ENCODE measurements around the gene GRIK5. TPM values are rescaled to one million over a fixed set of nuclear protein-coding genes. Genes with fewer than 3 reads are reported as not detected.
A peak's percentile ranks its signal among the peaks of the same experiment; 100 is the strongest.

The GRIK5 gene
- total and polyA plus RNA-seq, 2 donors from 2014 or later, result 8.9 to 16.2 TPM

DNA sequence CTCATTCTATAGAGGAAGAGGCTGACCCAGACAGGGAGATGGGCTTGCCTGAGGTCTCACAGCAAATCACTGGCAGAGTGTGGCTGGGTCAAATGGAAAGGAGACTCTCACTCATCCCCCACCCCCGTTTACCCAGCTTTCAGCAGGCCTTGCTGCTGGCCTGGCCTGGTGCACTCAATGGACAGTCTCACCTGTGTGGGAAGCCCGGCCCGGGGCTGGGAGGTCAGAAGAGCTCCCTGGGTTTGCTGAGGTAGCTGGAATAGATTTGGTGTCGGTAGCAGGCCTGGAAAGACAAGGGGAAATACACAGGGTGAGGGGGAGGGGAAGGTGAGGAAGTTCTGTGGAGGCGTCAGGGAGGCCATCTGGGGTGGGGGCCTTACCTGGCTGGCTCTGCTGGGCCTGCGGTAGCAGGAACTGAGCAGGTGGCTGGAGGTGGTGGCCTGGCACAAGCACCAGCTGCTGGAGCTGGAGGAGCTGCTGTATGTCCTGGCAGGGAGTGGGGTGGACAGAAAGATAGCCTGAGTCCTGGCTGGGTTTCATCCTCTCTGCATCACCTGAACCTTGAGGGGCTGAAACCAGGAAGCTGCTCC, 29.4 kb upstream of the GRIK5 start:
- Histone ChIP-seq H3K4me1 (ENCODE audit: control insufficient read depth in 2 of 3, insufficient read depth in 2 of 3, low read depth in 1 of 3, low read length in 3 of 3) (no peaks in the 10 kb centered on the region), H3K9me3 (ENCODE audit: control insufficient read depth in 2 of 3, insufficient read depth in 1 of 3, low read length in 3 of 3) (no peaks in the 10 kb centered on the region), H3K27ac (ENCODE audit: low read depth in 2 of 2, low read length in 2 of 2) (no peak overlapping the region), H3K36me3 (ENCODE audit: control insufficient read depth in 2 of 3, insufficient read depth in 3 of 3, low read length in 3 of 3) (no peaks in the 10 kb centered on the region), H3K4me3 (ENCODE audit: low read length in 3 of 3) (no peak overlapping the region), H3K9ac (ENCODE audit: low read length in 3 of 3) (no peak overlapping the region), H3K27me3 (ENCODE audit: control insufficient read depth, insufficient read depth, low read length) (no peaks in the 10 kb centered on the region)
- TF ChIP-seq, protein P1, sequence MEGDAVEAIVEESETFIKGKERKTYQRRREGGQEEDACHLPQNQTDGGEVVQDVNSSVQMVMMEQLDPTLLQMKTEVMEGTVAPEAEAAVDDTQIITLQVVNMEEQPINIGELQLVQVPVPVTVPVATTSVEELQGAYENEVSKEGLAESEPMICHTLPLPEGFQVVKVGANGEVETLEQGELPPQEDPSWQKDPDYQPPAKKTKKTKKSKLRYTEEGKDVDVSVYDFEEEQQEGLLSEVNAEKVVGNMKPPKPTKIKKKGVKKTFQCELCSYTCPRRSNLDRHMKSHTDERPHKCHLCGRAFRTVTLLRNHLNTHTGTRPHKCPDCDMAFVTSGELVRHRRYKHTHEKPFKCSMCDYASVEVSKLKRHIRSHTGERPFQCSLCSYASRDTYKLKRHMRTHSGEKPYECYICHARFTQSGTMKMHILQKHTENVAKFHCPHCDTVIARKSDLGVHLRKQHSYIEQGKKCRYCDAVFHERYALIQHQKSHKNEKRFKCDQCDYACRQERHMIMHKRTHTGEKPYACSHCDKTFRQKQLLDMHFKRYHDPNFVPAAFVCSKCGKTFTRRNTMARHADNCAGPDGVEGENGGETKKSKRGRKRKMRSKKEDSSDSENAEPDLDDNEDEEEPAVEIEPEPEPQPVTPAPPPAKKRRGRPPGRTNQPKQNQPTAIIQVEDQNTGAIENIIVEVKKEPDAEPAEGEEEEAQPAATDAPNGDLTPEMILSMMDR (IDR thresholded peaks at IDR 0.05; ENCODE audit: borderline replicate concordance, extremely low read depth, insufficient read depth), result no peak
- no peak for DNase-seq
- intact Hi-C loops (cut with DNase I), result no loop called here
- no peak for FAIRE-seq

DNA sequence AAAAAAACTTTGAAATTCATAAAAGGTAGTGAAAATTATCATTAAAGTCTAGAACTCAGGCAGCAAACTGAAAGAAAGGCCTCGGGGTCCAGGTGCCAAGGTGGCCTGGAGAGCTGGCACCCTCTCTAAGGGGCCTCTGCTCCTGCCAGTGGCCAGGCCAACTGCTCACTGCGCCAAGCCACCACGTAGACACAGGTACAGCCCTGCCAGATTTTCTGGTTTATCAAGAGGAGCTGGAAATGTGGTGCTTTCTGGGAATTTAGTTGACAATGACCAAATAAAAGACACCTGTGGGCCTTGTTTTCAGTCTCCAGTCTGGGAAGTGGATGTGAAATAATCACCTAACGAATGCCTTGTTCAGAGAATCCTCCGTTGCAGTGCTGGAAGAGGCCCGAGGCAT, 28.8 kb upstream of the GRIK5 start:
- no peak for FAIRE-seq
- H3K36me3 ChIP-seq (ENCODE audit: control insufficient read depth in 2 of 3, insufficient read depth in 3 of 3, low read length in 3 of 3), result no peaks in the 10 kb centered on the region
- DNase-seq, result no peak
- no peaks in the 10 kb centered on the region for H3K27me3 ChIP-seq (ENCODE audit: control insufficient read depth, insufficient read depth, low read length)
- H3K27ac ChIP-seq (ENCODE audit: low read depth in 2 of 2, low read length in 2 of 2), result no peak overlapping the region
- H3K4me3 ChIP-seq (ENCODE audit: low read length in 3 of 3), result no peak overlapping the region
- intact Hi-C loops (cut with DNase I), result no loop called here
- H3K9me3 ChIP-seq (ENCODE audit: control insufficient read depth in 2 of 3, insufficient read depth in 1 of 3, low read length in 3 of 3), result no peaks in the 10 kb centered on the region
- no peak overlapping the region for H3K9ac ChIP-seq (ENCODE audit: low read length in 3 of 3)
- no peaks in the 10 kb centered on the region for H3K4me1 ChIP-seq (ENCODE audit: control insufficient read depth in 2 of 3, insufficient read depth in 2 of 3, low read depth in 1 of 3, low read length in 3 of 3)
- TF ChIP-seq, protein P1 (IDR thresholded peaks at IDR 0.05; ENCODE audit: borderline replicate concordance, extremely low read depth, insufficient read depth), result no peak

DNA sequence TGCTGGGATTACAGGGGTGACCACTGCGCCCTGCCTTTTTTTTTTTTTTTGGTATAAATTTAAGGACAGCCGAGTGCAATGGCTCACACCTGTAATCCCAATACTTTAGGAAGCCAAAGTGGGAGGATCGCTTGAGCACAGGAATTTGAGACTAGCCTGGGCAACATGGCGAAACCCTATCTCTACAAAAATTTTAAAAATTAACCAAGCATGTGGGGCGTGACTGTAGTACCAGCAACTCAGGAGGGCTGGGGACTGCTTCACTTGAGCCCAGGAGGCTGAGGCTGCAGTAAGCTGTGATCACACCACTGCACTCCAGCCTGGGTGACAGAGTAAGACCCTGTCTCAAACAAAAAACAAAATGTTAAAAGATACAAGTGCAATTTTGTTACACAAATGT, 27.5 kb upstream of the GRIK5 start:
- FAIRE-seq, result no peak
- no peak overlapping the region for H3K9ac ChIP-seq (ENCODE audit: low read length in 3 of 3)

More for the DNA sequence above, 27.5 kb upstream of the GRIK5 start:
- Histone ChIP-seq H3K9me3 (ENCODE audit: control insufficient read depth in 2 of 3, insufficient read depth in 1 of 3, low read length in 3 of 3) (no peaks in the 10 kb centered on the region), H3K4me3 (ENCODE audit: low read length in 3 of 3) (no peak overlapping the region), H3K4me1 (ENCODE audit: control insufficient read depth in 2 of 3, insufficient read depth in 2 of 3, low read depth in 1 of 3, low read length in 3 of 3) (no peaks in the 10 kb centered on the region), H3K36me3 (ENCODE audit: control insufficient read depth in 2 of 3, insufficient read depth in 3 of 3, low read length in 3 of 3) (no peaks in the 10 kb centered on the region), H3K27me3 (ENCODE audit: control insufficient read depth, insufficient read depth, low read length) (no peaks in the 10 kb centered on the region), H3K27ac (ENCODE audit: low read depth in 2 of 2, low read length in 2 of 2) (no peak overlapping the region)
- peak in 1 of 5 donors; percentile 22 for DNase-seq
- TF ChIP-seq, protein P1 (IDR thresholded peaks at IDR 0.05; ENCODE audit: borderline replicate concordance, extremely low read depth, insufficient read depth), result no peak
- intact Hi-C loops (cut with DNase I), result no loop called here

Data from kidney (tissue), 14 donors.